HepG2 (cell line): ENCODE data around the gene GALNT9. TPM values are rescaled to one million over a fixed set of nuclear protein-coding genes. Genes with fewer than 3 reads are reported as not detected.
A peak's percentile ranks its signal among the peaks of the same experiment; 100 is the strongest.

Experiments
- ATAC-seq: fragments of 200-7000 bp; cut with Tn5 transposase; 3 replicates; pipeline ENCODE4 v1.9.1; 2020; ENCODE audit warnings: mild to moderate bottlenecking, moderate library complexity
- BruUV-seq: library from RNA; stranded (reverse); fragments of 400-500 nt; replicated peaks from 2 replicates; lab custom pipeline; 2021; lab: Mats Ljungman, UMichigan
- CTCF ChIA-PET: fragments of 300-600 bp; formaldehyde crosslinking; extraction: SDS; loops from one replicate; lab custom pipeline; 2021; ENCODE audit warnings: low total read pairs, inconsistent platforms, low intra/inter-chr PET ratio; lab: Yijun Ruan, JAX
- POLR2A ChIA-PET: fragments of 350-600 bp; sonication (Branson Sonifier 250); formaldehyde crosslinking; loops from one replicate; lab custom pipeline; 2020; ENCODE audit warnings: antibody characterized with exemption, inconsistent platforms; lab: Yijun Ruan, JAX
- DNase-seq: peaks from one replicate; pipeline ENCODE4 v3.0.0-alpha.2; 2015; ENCODE audit warnings: low spot score
- FAIRE-seq: peaks from 3 replicates; lab custom pipeline; 2011; peaks lifted over from hg19 to GRCh38; lab: Jason Lieb, UNC
- H2AFZ ChIP-seq: one replicate; pipeline ENCODE4 v1.6.1; 2011; ENCODE audit warnings: low read length, inconsistent platforms
- H3K27ac ChIP-seq: fragments of 300-600 bp; 3 replicates; pipeline ENCODE4 v1.8.0; 2011; ENCODE audit warnings: mixed run types, mild to moderate bottlenecking, mixed read lengths, low read length, inconsistent platforms; ENCODE audit not compliant: insufficient read depth; ENCODE audit errors: extremely low read length
- H3K27me3 ChIP-seq, 2 experiments: fragments of 200-600 bp in 1 of 2; 2 replicates in 1 of 2; 3 replicates in 1 of 2; pipeline versions ENCODE4 v1.6.0 to v1.8.0; 2011; ENCODE audit warnings: low read length in 2 of 2, mild to moderate bottlenecking in 2 of 2, moderate library complexity in 2 of 2, inconsistent platforms in 1 of 2; ENCODE audit not compliant: insufficient read depth in 2 of 2, control insufficient read depth in 1 of 2
- H3K36me3 ChIP-seq, 2 experiments: fragments of 200-600 bp in 1 of 2; replicated peaks in 1 of 2; 2 replicates in 1 of 2; 3 replicates in 1 of 2; pipeline versions ENCODE4 v1.5.1 to v1.8.0; 2011; ENCODE audit warnings: low read length in 2 of 2, inconsistent platforms in 1 of 2; ENCODE audit not compliant: insufficient read depth in 2 of 2, control insufficient read depth in 1 of 2
- H3K4me1 ChIP-seq: 2 replicates; pipeline ENCODE4 v1.5.1; 2012; ENCODE audit warnings: low read length, inconsistent platforms; ENCODE audit not compliant: insufficient read depth
- H3K4me2 ChIP-seq: 2 replicates; pipeline ENCODE4 v1.6.0; 2011; ENCODE audit warnings: low read depth, low read length, inconsistent platforms
- H3K4me3 ChIP-seq, 3 experiments: fragments of 200-600 bp in 1 of 3; sonication (generic), shearing (Covaris generic) in 1 of 3; replicated peaks in 1 of 3; 2 replicates each; pipeline ENCODE4 v1.5.1; 2011 to 2016; ENCODE audit warnings: low read length in 3 of 3, inconsistent platforms in 2 of 3, low read depth in 2 of 3, mild to moderate bottlenecking in 2 of 3, control low read depth in 1 of 3, mixed read lengths in 1 of 3; ENCODE audit not compliant: insufficient read depth in 1 of 3
- H3K79me2 ChIP-seq: one replicate; pipeline ENCODE4 v1.6.1; 2011; ENCODE audit warnings: low read length, inconsistent platforms; ENCODE audit not compliant: insufficient read depth
- H3K9ac ChIP-seq: 2 replicates; pipeline ENCODE4 v1.6.0; 2011; ENCODE audit warnings: mild to moderate bottlenecking, low read depth, low read length, inconsistent platforms; ENCODE audit not compliant: insufficient read depth
- H3K9me3 ChIP-seq: 2 replicates; pipeline ENCODE4 v1.5.1; 2012; ENCODE audit warnings: mild to moderate bottlenecking, low read length
- H4K20me1 ChIP-seq: 2 replicates; pipeline ENCODE4 v1.6.0; 2011; ENCODE audit warnings: inconsistent platforms, mild to moderate bottlenecking, low read length, moderate library complexity; ENCODE audit not compliant: insufficient read depth
- ATF3 ChIP-seq: sonication (generic); formaldehyde crosslinking; IDR thresholded peaks from 2 replicates; pipeline ENCODE4 v1.4.0; 2020; ENCODE audit warnings: missing genetic modification reagents
- ETV5 ChIP-seq: IDR thresholded peaks from 2 replicates; pipeline ENCODE4 v1.6.1; 2018; ENCODE audit warnings: missing biosample characterization, missing genetic modification reagents, inconsistent platforms, borderline replicate concordance
- FLYWCH1 ChIP-seq: sonication (generic); formaldehyde crosslinking; IDR thresholded peaks from 2 replicates; pipeline ENCODE4 v1.8.1; 2023; ENCODE audit warnings: mild to moderate bottlenecking, missing genetic modification reagents
- GABPA ChIP-seq, 2 experiments: IDR thresholded peaks; 2 replicates each; pipeline ENCODE4 v1.6.1; 2011 to 2016; ENCODE audit warnings: low read depth in 2 of 2, low read length in 1 of 2, missing biosample characterization in 1 of 2, missing genetic modification characterization in 1 of 2
- GABPB1 ChIP-seq: IDR thresholded peaks from 2 replicates; pipeline ENCODE4 v1.6.1; 2016; ENCODE audit warnings: mild to moderate bottlenecking, missing genetic modification reagents, moderate library complexity, missing compliant biosample characterization
- ISX ChIP-seq: sonication (generic); formaldehyde crosslinking; conservative IDR thresholded peaks from 2 replicates; pipeline ENCODE4 v1.5.0; 2020; ENCODE audit warnings: missing genetic modification reagents
- NPAS2 ChIP-seq: sonication (generic); formaldehyde crosslinking; IDR thresholded peaks from 2 replicates; pipeline ENCODE4 v1.8.0; 2022; ENCODE audit warnings: mild to moderate bottlenecking, missing genetic modification reagents, borderline replicate concordance
- NR2C2 ChIP-seq: sonication (generic); formaldehyde crosslinking; IDR thresholded peaks from 2 replicates; pipeline ENCODE4 v1.4.0; 2020; ENCODE audit warnings: missing genetic modification reagents, mild to moderate bottlenecking, moderate library complexity, borderline replicate concordance
- NR2F6 ChIP-seq, 2 experiments: IDR thresholded peaks; 2 replicates each; pipeline ENCODE4 v1.6.1; 2016; ENCODE audit warnings: antibody characterized with exemption in 1 of 2, mild to moderate bottlenecking in 1 of 2
- RARA ChIP-seq: IDR thresholded peaks from 2 replicates; pipeline ENCODE4 v1.6.1; 2016; ENCODE audit warnings: missing genetic modification reagents, missing compliant biosample characterization
- SRSF4 ChIP-seq: fragments of 200-400 bp; formaldehyde crosslinking; IDR thresholded peaks from one replicate; pipeline ENCODE4 v1.6.1; 2018; ENCODE audit warnings: mild to moderate bottlenecking, low read depth, low read length, moderate library complexity; ENCODE audit not compliant: poor library complexity, severe bottlenecking
- ZBTB20 ChIP-seq: sonication (generic); formaldehyde crosslinking; IDR thresholded peaks from 2 replicates; pipeline ENCODE4 v1.8.1; 2023; ENCODE audit warnings: missing genetic modification reagents, low read depth, mild to moderate bottlenecking, borderline replicate concordance
- ZBTB46 ChIP-seq: sonication (generic); formaldehyde crosslinking; IDR thresholded peaks from 2 replicates; pipeline ENCODE4 v1.4.0; 2020; ENCODE audit warnings: mild to moderate bottlenecking, missing genetic modification reagents, borderline replicate concordance
- ZFP41 ChIP-seq: sonication (generic); formaldehyde crosslinking; IDR thresholded peaks from 2 replicates; pipeline ENCODE4 v1.4.0; 2020; ENCODE audit warnings: mild to moderate bottlenecking, missing genetic modification reagents, borderline replicate concordance
- ZNF350 ChIP-seq: sonication (generic); formaldehyde crosslinking; IDR thresholded peaks from 2 replicates; pipeline ENCODE4 v1.4.0; 2020; ENCODE audit warnings: mild to moderate bottlenecking, low read depth, missing genetic modification reagents, borderline replicate concordance
- ZNF546 ChIP-seq: sonication (generic); formaldehyde crosslinking; conservative IDR thresholded peaks from 2 replicates; pipeline ENCODE4 v1.8.1; 2023; ENCODE audit warnings: mild to moderate bottlenecking, missing genetic modification reagents
- ZNF614 ChIP-seq: IDR thresholded peaks from 2 replicates; pipeline ENCODE4 v1.6.1; 2018; ENCODE audit warnings: missing biosample characterization, missing genetic modification reagents, inconsistent platforms, borderline replicate concordance
- ZNF776 ChIP-seq: sonication (generic); formaldehyde crosslinking; IDR thresholded peaks from 2 replicates; pipeline ENCODE4 v1.4.0; 2020; ENCODE audit warnings: mild to moderate bottlenecking, missing genetic modification reagents
- WGBS: methylation state at CpG from one replicate; pipeline ENCODE4 v1.1.6; 2017; ENCODE audit warnings: low lambda C conversion rate; 5-methylcytosine and 5-hydroxymethylcytosine counted together
- in situ Hi-C: cut with HindIII; loops from 2 replicates; pipeline ENCODE4 v1.10.0; 2017; ENCODE audit warnings: low pct_unique_long_range_greater_than_20kb; ENCODE audit not compliant: extremely low pct_ligation_motif_present
- intact Hi-C: fragments of 100-400 bp; cut with micrococcal nuclease; formaldehyde crosslinking; loops from one replicate; pipeline ENCODE4 v1.10.0; 2022; ENCODE audit not compliant: unreplicated experiment
- polyA plus RNA-seq, 8 experiments: library from polyadenylated mRNA; depleted of rRNA in 3 of 8; stranded (reverse) in 7 of 8; unstranded in 1 of 8; fragments of >200 nt; fragmentation: Illumina TruSeq in 4 of 8; extraction: Trizol in 4 of 8; gene quantifications; 2 replicates each; pipeline versions ENCODE4 v1.2.1 to v1.2.3, GENCODE V29; 2011 to 2016; ENCODE audit warnings: low read depth in 4 of 8, missing spikeins in 1 of 8, mixed read lengths in 1 of 8; ENCODE audit not compliant: insufficient read depth in 1 of 8
- total RNA-seq, 5 experiments: library from RNA; depleted of rRNA; stranded (reverse); fragments of >200 nt; fragmentation: Illumina TruSeq; extraction: Trizol; gene quantifications; 2 replicates each; pipeline ENCODE4 v1.2.3, GENCODE V29; 2016; ENCODE audit warnings: low read depth in 1 of 5
- TF ChIP-seq, protein P1 (sequence below): sonication (generic); formaldehyde crosslinking; IDR thresholded peaks from 2 replicates; pipeline ENCODE4 v1.9.0; 2022; ENCODE audit warnings: missing genetic modification reagents, mild to moderate bottlenecking, borderline replicate concordance

Gene GALNT9
- total and polyA plus RNA-seq, 2 of the 13 experiments (the other 11 are each of a cell fraction or from before 2014, with no cell fraction given): 0.04 TPM; not detected in 1

- Histone ChIP-seq H3K9ac (no peak overlapping the region), H3K79me2 (no peaks in the 10 kb centered on the region), H3K27me3 (peaks cover 9 to 81% of the 10 kb centered on the region in 2 experiments), H3K9me3 (no peaks in the 10 kb centered on the region), H3K4me3 (peak overlapping the region in 1 of 3 experiments; percentile 31; a peak in 1 of 6 replicates), H3K4me2 (peak overlapping the region; percentile 45), H3K4me1 (peaks cover 31% of the 10 kb centered on the region), H3K27ac (no peak overlapping the region), H4K20me1 (peaks cover 3% of the 10 kb centered on the region; the same call in 1 of the 2 replicates), H2AFZ (no peak overlapping the region), H3K36me3 (no peaks in the 10 kb centered on the region)
- CTCF ChIA-PET: no interaction called here
- intact Hi-C loops (no loop called here), in situ Hi-C loops (no loop called here)
- no peak for FAIRE-seq
- WGBS: 34% methylated on average over 7 of the region's 39 CpGs
- ATAC-seq: no peak; the same call in 1 of the 3 replicates
- POLR2A ChIA-PET: no interaction called here
- DNase-seq: no peak
- BruUV-seq: no TSS peak
- TF ChIP-seq ATF3 (CRISPR knock-in tag) (no peak), ZBTB46 (CRISPR knock-in tag) (no peak), NR2F6 (IDR thresholded peaks at IDR 0.05) (no peak), NR2F6 (CRISPR knock-in tag; IDR thresholded peaks at IDR 0.05) (peak; percentile 25; the same call in 1 of the 2 replicates), FLYWCH1 (CRISPR knock-in tag) (no peak), ZNF546 (CRISPR knock-in tag) (0 out of 2 replicates have a peak, but pooled peaks have one; percentile 49), GABPB1 (CRISPR knock-in tag) (peak; percentile 82), ISX (no peak), NR2C2 (peak; percentile 42; the same call in 1 of the 2 replicates), ETV5 (CRISPR knock-in tag) (peak; percentile 65), SRSF4 (no peak), RARA (CRISPR knock-in tag) (no peak), ZNF614 (CRISPR knock-in tag) (peak; percentile 26; the same call in 1 of the 2 replicates), NPAS2 (no peak), ZBTB20 (no peak), ZFP41 (CRISPR knock-in tag) (no peak), GABPA (IDR thresholded peaks at IDR 0.05; ENCODE audit: low read depth, low read length) (peak; percentile 45; the same call in 1 of the 2 replicates), GABPA (CRISPR knock-in tag; IDR thresholded peaks at IDR 0.05; ENCODE audit: low read depth) (peak; percentile 83), ZNF776 (CRISPR knock-in tag) (no peak), ZNF350 (CRISPR knock-in tag) (0 out of 2 replicates have a peak, but pooled peaks have one; percentile 16)
- TF ChIP-seq, protein P1, sequence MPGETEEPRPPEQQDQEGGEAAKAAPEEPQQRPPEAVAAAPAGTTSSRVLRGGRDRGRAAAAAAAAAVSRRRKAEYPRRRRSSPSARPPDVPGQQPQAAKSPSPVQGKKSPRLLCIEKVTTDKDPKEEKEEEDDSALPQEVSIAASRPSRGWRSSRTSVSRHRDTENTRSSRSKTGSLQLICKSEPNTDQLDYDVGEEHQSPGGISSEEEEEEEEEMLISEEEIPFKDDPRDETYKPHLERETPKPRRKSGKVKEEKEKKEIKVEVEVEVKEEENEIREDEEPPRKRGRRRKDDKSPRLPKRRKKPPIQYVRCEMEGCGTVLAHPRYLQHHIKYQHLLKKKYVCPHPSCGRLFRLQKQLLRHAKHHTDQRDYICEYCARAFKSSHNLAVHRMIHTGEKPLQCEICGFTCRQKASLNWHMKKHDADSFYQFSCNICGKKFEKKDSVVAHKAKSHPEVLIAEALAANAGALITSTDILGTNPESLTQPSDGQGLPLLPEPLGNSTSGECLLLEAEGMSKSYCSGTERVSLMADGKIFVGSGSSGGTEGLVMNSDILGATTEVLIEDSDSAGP (CRISPR knock-in tag): peak; percentile 35; the same call in 1 of the 2 replicates
Observed at GRCh38 chr12:132282950-132283771, 46.2 kb downstream of the GALNT9 start.
